ENCODE data around the gene TMEM44. TPM values are rescaled to one million over a fixed set of nuclear protein-coding genes. Genes with fewer than 3 reads are reported as not detected.
A peak's percentile ranks its signal among the peaks of the same experiment; 100 is the strongest.
"Not testable (repeated sequence)": the region's sequence is repeated elsewhere in the genome, so short reads cannot be mapped to it uniquely, and the experiment has no call there.

Gene TMEM44
- total RNA-seq, 1 donor from 2014 or later, result 4.6 TPM

DNA sequence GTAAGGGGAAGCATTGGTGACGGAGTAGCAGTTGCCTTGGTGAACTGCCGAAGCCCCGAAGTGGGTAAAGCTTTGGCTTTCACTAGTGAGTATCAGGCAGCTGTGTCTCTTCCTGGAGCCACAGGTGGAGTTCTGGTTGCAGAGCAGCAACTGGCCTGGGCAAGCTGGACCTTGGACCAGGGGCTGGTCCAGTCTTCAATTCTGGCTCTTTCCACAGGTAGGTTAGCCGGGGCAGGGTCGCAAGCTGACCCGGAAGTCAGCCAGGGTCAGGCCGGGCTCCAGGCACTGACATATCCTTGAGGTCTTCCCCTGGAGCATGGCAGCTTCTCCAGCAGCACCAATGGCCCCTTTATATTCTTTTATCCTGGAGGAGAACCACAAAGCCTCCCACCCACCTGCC lies 73.2 kb downstream of the TMEM44 start:
- DNase-seq (ENCODE audit: low spot score), result peak; percentile 78
- peak; percentile 90 for ATAC-seq

DNA sequence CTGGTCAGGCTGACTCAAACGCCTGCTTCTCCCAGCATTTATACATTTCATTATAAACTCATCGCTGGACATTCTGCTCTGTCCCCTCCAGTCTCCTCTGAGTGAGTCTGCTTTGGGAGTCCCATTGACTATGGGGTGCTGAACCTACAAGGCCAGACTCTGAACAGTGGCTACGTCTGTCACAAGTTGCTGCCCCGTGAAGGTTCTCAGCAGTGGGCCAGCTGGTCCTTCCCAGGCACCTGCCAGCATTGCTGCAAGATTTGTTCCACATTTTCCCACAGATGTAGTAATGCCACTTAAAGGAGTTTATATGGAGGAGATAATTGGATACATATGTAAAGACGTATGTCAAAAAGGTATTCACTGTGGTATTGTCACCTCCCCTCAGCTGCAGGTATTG lies 73.7 kb downstream of the TMEM44 start:
- ATAC-seq (no peak), DNase-seq (ENCODE audit: low spot score) (no peak)

GRCh38 chr3:194556086-194557056 lies 76.8 kb downstream of the TMEM44 start:
- no peak for DNase-seq (ENCODE audit: low spot score)
- ATAC-seq, result peak; percentile 10

DNA sequence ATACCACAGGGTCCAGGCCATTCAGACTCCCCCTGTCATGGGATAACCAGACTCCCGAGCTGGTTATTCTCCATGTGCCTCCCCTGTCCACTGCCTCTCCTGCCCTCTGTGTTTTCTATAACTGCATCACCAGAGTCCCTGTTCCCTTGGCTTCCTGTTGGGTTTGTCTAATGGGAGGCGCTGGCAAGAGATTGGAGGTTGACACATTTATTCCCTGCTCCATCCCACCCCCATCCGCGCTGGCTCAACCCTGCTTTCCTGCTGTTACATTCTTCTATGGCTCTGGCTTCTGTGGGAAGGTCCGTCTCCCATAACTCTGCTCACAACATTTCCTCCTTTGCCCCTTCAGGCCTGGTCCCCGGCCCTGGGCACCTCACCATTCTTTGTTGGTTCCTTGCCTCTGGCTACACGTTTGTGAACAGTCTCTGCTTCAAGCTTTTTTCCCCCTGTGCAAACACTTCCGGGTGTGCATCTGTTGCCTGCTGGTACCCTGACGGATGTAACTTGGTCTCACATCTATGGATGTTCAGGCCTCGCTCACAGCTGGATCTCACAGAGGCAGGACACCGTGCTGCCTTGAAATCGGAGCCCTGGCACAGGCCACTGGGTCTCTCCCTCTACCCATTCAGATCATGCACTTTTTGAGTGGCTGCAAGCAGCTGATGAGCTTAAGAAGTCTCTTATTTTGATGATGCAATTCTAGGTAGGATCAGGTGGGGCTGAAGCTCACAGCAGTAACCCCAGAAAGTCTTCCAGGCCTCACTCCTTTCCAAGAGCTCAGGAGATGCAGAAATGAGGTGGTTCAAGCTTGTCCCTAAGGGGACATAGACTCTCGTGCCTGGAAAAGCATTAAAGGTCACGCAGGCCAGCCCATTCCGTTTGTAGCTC lies 77.8 kb downstream of the TMEM44 start:
- ATAC-seq (no peak), DNase-seq (ENCODE audit: low spot score) (no peak)

DNA sequence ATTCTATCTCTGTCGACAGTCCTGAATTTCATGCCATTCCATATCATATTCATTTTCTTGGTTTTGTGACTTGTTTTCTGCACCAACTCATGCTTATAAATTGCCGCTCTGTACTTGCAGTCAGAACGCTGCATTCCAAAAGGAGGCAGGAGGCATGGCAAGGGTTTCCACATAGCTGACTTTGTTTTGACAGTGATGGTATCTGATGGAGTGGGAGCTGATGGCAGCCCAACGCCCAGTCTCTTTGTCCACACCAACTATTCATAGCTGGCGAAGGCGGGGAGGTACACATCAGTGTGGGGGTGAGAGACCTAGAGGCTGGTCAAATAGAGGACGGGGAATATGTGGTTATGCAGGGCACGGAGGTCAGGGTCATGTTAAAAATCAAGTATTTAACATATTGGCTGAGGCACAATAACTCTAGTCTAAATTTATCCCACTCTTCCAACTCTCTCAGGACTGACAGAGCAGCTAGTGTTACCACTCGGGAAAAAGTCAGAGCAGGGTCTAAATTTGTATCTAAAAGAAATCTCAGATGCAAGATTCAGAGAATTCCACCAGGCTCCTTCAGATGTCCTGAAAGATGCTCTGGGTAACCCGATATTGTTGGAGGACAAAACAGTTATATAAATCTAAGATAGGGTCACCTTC lies 78.6 kb downstream of the TMEM44 start:
- DNase-seq (ENCODE audit: low spot score), result no peak

GRCh38 chr3:194552327-194552949 lies 80.8 kb downstream of the TMEM44 start:
- DNase-seq (ENCODE audit: low spot score), result no peak

More for the DNA sequence above, 78.6 kb downstream of the TMEM44 start:
- no peak for ATAC-seq

DNA sequence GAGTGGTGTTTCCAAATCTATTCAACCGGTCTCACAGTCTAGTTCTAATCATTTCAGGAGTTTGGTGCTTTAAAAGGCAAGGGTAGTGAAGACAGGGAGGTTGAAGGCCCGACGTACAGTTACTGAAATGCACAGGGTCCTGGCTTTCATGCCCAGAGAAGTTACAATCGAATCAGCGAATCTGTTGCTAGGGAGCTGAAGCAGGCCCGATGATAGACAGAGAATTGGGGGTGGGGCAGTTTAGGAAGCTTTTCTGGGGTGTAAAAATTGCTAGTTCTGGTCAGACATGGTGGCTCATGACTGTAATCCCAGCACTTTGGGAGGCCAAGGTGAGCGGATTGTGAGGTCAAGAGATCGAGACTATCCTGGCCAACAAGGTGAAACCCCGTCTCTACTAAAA lies 83.4 kb downstream of the TMEM44 start:
- no peak for DNase-seq (ENCODE audit: low spot score)
- ATAC-seq, result no peak

More at GRCh38 chr3:194552327-194552949, 80.8 kb downstream of the TMEM44 start:
- ATAC-seq, result no peak

GRCh38 chr3:194548346-194549321 lies 84.6 kb downstream of the TMEM44 start:
- no peak for ATAC-seq
- DNase-seq (ENCODE audit: low spot score), result no peak

GRCh38 chr3:194547042-194547441 lies 86.2 kb downstream of the TMEM44 start:
- ATAC-seq, result no peak
- DNase-seq (ENCODE audit: low spot score), result no peak

DNA sequence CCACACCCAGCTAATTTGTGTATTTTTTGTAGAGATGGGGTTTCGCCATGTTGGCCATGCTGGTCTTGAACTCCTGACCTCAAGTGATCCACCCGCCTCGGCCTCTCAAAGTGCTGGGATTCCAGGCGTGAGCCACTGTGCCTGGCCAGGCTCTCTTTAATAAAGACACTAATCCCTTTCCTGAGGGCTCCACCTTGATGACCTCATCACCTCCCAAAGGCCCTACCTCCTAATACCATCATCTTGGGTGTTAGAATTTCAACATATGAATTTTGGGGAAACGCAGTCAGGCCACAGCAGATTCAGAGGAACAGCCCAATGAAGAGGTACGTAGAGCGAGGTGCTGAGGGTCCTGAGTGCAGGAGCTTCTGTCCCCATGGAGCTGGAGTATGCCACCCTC lies 87.7 kb downstream of the TMEM44 start:
- not testable (repeated sequence) for ATAC-seq

GRCh38 chr3:194543550-194543949 lies 89.7 kb downstream of the TMEM44 start:
- ATAC-seq, result no peak
- DNase-seq (ENCODE audit: low spot score), result no peak

More for the DNA sequence above, 87.7 kb downstream of the TMEM44 start:
- not testable (repeated sequence) for DNase-seq (ENCODE audit: low spot score)

DNA sequence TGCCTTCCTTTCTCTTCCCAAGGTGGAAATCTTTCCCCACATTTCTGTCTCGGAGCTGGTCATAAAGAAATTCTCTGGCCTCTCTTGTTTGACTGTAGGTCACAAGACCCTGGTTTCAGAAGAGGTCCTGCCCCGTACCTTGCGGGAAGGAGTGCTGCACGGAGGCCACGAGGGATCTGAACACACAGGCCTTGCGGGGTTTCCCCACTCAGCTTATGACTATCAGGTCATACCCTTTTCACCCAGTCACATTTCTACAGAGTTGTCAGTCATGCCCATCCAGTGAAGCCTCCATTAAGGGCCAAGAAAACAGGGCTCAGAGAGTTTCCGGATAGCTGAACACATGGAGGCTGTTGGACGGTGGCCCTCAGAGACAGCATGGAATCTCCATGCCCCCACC lies 91.7 kb downstream of the TMEM44 start:
- ATAC-seq (no peak), DNase-seq (ENCODE audit: low spot score) (no peak)

DNA sequence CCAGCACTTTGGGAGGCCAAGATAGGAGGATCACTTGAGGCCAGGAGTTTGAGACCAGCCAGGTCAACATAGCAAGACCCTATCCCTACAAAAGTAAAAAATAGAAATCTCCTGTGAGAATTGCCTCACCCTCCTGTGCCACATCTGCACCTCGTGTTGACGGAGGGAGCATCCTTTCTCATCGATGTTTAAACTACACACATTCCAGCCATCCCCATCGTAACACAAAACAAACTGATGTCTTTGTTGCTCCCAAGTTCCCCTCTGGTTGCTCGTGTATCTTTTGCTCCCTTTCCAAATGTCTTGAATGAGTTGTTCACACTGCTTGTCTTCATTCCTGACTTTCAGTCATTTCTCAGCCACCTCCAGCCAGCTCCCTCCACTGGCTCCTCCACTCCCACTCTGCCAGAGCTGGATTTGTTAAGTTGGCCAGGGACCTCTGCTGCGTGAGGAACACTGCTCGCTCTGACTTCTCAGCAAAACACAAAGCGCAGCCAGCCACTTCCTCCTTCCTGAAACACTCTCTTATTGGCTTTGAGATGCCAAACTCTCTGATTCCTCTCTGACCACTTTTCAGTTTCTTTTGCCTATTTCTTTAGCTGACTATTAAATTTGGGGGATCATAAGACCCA lies 92.8 kb downstream of the TMEM44 start:
- DNase-seq (ENCODE audit: low spot score) (no peak), ATAC-seq (no peak)

GRCh38 chr3:194539498-194539897 lies 93.7 kb downstream of the TMEM44 start:
- no peak for DNase-seq (ENCODE audit: low spot score)
- no peak for ATAC-seq

DNA sequence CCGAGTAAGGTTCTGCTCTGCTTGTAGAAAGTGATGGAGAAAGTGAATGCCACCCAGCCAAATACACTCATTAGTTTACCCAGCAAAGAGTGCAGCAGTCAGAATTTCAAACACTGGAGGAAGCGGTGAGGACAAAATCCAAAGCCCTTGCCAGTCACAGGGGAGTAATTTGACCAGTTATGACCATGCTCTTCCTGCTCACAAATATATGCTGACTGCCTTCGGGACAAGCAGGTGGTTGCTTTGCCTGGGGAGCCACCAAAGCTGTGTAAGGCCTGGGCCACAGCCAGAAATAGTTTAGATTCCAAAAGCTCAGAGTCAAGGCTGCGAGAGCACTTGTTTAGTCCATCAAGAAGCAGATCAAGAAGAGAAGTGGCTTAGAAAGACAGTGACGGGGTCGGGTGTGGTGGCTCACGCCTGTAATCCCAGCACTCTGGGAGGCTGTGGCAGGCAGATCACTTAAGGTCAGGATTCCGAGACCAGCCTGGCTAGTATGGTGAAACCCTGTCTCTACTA lies 95.4 kb downstream of the TMEM44 start:
- ATAC-seq (peak; percentile 69), DNase-seq (ENCODE audit: low spot score) (peak; percentile 68)

All from left lobe of liver (tissue), 2 donors.